NCI-H460 (cell line): ENCODE results near the gene CBS. TPM values are rescaled to one million over a fixed set of nuclear protein-coding genes. Genes with fewer than 3 reads are reported as not detected.
"Not testable (repeated sequence)": the region's sequence is repeated elsewhere in the genome, so short reads cannot be mapped to it uniquely, and the experiment has no call there.

ENCODE experiments used
- DNase-seq: peaks from one replicate; pipeline ENCODE4 v3.0.0-alpha.2; 2016; ENCODE audit warnings: low read depth; ENCODE audit errors: extremely low read depth
- polyA plus RNA-seq: library from polyadenylated mRNA; depleted of rRNA; stranded (reverse); fragments of >200 nt; gene quantifications from 2 replicates; pipeline ENCODE4 v1.2.3, GENCODE V29; 2014; cell fraction: nucleus; rRNA removed
- total RNA-seq: library from RNA; depleted of rRNA; stranded (reverse); fragments of >200 nt; shearing (Covaris generic); gene quantifications from 2 replicates; pipeline ENCODE4 v1.2.3, GENCODE V29; 2014; rRNA removed

CBS gene
- total RNA-seq = 44.9 and 46.2 TPM in 2 replicates
- 268 and 360 TPM in 2 replicates for polyA plus RNA-seq

GRCh38 chr21:43075170-43076022 lies at the start of gene CBS:
Gene CBS (minus strand): TSS chr21:43075835. CDS start chr21:43072193, 3,642 bp downstream.
- not testable (repeated sequence) for DNase-seq

DNA sequence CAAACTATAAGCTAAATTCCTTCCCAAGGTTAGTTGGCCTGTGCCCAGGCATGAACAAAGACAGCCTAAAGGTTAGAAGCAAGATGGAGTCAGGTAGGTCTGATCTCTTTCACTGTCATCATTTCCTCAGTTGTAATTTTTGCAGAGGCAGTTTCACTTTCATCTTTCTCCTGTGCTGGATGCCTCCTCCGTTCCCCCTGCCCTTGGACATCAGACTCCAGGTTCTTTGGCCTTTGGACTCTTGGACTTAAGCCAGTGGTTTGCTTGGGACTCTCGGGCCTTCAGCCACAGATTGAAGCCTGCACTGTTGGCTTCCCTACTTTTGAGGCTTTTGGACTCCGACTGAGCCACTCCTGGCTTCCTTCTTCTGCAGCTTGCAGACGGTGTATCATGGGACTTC lies 40.3 kb upstream of the CBS start:
- not testable (repeated sequence) for DNase-seq

GRCh38 chr21:43114483-43114882 lies 38.8 kb upstream of the CBS start:
- DNase-seq = not testable (repeated sequence)

DNA sequence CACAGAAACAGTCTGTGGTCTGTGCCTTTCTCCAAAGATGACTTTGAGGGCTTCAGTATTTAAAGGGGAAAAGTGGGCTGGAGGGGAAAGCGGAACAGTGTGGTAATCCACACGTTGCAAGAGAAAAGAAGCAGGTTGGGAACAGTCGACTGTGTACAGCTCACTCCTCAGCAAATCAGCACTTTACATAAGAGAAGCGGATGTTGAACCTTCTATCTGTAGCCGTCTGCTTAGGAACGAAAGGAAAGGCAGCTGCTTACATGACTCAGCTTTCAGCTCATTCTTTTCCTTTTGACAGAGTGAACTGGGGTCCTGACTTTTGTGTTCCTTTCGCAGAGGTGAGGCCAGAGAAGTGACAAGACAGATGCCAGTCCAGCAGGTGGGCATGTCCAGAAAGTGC lies 33.4 kb upstream of the CBS start:
- DNase-seq = not testable (repeated sequence)

DNA sequence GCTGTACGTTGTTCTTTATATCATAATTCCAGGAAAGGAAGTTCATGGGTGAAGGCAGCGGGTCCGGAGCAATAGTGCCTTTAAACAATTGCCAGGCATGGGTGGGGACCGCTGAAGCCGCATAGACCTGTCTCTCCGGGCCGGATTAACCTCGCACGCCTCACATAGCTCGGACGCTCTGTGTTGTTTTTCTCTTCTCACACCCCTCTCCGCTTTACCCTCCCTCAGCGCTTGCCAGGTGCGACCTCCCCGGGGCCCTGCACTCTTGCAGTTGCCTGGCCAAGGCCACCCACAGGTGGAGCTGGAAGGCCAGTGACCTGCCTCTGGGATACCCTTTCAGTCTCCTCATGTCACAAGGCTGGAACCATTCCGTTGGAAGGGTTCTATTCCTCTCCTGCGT lies 32.5 kb upstream of the CBS start:
- not testable (repeated sequence) for DNase-seq

DNA sequence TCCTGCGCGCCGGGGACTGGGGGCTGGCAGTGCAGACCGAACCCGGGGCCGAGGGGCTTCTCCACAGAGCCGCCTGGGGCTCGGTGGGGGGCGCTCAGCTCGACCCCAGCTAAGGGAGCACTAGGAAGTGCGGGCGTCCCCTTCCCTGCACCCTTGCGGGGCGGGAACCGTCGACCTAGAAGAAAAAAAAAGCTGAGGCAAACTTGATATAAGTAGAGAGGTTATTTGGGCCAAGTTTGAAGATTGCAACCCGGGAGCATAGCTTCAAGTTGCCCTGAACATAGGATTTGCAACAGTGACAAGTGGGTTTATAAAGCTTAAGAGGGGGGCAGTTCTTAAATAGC lies 32.1 kb upstream of the CBS start:
- DNase-seq = not testable (repeated sequence)

DNA sequence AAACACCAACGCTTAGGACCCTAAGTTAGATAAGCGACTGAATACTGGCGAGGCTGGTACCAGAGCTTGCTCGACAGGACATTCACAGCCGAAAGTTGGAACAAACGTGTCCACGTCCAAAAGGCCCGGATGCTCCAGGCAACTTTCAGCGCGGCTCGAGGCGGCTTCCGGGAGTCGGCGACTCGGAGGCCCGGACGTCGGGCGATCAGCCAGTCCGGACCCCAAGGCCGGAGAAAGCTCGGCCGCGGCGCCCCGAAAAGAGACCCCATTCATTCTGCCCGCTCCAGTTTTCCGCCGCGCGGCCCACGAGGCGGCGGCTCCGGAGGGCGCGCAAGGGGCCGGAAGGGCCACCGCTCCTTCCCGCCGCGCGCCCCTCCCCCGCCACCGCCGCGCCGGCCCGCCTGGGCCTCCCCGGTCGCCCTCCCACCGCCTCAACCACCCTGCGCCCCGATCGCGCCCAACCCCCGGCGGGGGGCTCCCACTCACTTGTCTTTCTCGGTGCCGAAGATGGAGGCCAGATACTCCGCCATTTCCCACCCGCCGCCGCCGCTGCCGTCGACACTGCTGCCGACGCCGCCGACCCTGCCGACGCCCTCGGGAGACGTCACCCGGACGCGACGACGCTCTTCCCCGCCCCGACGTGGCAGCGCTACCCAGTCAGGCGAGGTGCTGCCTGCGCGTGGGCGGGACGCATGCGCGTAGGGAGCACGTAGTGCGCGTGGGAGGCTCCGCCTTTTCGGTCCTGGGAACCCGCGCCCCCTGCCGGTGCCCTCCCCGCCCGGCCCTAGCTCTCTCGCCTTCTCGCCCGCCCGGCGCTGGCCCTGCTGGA lies 31.5 kb upstream of the CBS start, which contains the start of gene U2AF1:
Gene U2AF1, minus strand, starts transcription at position 606 of the 829 bp plus-strand sequence. Its CDS starts 76 bp downstream, at position 530.
- not testable (repeated sequence) for DNase-seq

DNA sequence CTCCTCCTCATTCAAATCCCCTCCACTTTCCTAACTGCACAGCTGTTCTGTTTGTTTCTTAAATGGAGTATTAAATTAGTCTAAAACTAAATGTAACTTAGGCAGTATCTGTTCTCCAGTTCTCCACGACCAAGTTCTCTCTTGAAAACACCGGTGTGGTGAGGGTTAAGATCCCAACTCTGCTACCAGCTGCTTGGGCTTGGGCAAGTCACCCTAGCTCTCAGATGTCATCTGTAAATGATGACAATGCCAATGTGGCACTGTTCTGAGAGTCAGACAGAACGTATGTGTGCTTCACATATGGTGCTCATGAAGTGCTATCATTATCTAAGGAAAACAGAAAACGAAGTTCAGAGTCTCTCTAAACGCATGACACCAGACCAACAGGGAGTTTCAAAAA lies 29.0 kb upstream of the CBS start:
- not testable (repeated sequence) for DNase-seq

GRCh38 chr21:43102281-43102680 lies 26.6 kb upstream of the CBS start:
- DNase-seq = not testable (repeated sequence)

DNA sequence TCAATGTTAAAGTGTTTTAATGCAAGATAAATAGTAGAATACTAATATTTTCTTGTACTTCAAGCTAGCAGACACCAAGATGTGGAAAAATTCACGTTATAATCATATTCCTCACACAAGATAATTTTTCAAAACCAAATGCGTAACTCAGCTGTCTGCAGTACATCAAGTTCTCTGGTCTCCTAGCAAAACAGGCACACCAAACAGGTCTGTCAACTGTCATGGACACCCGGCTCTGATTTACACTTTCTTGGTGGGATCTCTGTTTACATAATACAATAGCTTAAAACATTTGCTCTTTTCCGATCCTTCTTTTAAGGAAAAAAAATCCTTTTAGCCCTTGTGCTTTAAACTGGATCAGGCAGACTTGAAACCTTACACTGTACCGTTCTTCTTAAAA lies 26.0 kb upstream of the CBS start:
- not testable (repeated sequence) for DNase-seq

GRCh38 chr21:43101000-43101399 lies 25.4 kb upstream of the CBS start:
- DNase-seq = not testable (repeated sequence)

- DNase-seq = not testable (repeated sequence)
Observed at GRCh38 chr21:43091979-43092614, 16.5 kb upstream of the CBS start.

DNA sequence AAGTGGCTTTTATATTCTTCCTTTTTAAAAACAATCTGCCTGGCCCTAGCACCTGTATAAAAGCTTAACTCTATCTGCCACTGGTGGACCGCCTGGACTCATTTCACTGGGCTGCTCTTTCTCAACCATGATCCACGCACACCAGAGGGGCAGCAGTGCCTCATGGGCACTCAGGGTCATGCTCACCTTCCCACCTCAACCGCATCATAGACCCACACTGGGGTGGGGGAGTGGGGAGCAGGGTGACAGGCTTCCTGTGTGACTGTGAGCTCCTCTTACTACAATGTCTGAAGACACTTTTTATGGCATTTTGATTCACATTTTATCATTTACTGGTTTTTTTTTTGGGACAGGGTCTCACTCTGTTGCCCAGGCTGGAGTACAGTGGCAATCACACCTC lies 15.3 kb upstream of the CBS start:
- DNase-seq = not testable (repeated sequence)

GRCh38 chr21:43089463-43089862 lies 13.8 kb upstream of the CBS start:
- not testable (repeated sequence) for DNase-seq

DNA sequence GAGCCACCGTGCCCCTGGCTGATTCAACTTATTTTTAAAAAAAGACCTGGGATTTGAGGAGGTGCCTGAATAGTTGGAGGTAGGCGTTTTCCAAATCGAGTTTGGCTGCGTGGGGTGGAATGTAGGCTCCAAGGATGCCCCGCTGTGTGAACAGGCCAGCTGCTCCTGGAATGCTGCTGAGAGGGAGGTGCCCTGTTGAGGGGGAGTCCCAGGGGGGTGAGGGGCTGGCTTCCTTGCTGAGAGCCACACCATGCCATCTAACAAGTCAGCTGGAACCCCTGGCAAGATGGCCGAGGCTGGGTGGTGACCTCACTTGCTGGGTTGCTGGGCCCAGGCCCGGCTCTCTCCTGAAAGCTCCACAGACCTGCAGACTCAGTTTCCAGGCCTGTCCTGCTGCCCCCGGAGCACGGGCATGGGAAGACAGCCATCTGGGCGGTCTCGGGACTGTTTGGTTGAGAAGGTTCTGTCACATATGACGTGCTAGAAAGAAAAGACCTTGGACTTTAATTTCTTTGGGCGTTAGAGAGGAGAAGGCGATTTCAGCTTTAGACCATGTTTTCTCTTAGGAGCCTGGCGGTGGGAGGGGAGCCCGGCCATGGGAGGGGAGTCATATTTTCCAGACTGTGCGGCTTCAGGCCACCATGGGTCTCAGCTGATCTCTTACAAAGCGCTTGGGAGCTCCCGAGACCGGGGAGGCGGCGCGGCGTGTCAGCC lies 7.1 kb upstream of the CBS start:
- DNase-seq = not testable (repeated sequence)

GRCh38 chr21:43076643-43077042 lies 1.0 kb upstream of the CBS start:
- DNase-seq = not testable (repeated sequence)

DNA sequence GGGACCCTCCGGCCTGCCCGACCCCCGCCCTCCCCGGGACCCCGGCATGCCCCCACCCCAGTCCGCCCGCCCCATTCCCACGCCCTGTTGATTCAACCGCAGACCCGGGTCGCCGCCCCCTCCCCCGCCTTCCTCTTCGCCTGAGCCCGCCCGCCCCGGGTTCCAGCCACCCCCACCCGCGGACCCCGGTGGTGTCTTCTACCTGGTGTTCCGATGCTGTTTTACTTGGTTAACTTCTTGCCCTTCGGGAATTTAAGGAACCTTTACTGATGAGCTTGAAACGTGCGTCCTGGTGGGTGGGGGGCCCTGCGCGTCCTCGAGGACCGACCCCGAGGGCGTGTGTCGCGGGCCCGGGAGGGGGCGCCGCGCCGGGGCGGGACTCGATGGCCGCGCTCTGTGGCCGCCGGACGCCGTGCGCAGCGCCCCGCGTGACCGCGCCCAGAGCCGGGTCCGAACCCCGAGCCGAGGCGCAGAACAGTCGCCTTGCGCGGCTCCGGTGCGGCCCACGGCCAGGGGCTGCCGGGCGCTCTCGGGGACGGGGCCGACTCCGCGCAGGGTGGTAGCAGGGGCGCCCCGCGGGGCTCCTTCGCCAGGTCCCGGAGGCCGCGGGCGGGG lies 495 bp upstream of the CBS start:
- not testable (repeated sequence) for DNase-seq

GRCh38 chr21:43074401-43075169 lies 1.1 kb downstream of the CBS start:
- not testable (repeated sequence) for DNase-seq

DNA sequence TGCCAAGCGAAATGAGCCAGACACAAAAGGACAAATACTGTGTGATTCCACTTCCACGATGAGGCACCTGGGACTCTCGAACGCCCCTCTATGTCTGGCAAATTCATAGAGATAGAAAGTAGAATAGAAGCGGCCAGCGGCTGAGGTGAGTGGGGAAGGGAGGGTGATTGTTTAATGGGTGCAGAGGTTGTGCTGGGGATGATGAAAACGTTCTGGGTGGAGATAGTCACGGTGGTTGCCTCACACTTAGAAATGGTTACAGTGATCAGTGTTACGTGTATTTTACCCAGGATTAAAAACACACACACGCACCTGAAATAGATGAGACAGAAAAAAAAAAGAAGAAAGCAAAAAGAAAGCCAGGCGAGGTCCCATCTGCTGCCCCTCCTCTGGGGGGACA lies 2.9 kb downstream of the CBS start:
- not testable (repeated sequence) for DNase-seq
